Adipose tissue (tissue), 3 donors: ENCODE results near the gene DPRX. TPM values are rescaled to one million over a fixed set of nuclear protein-coding genes. Genes with fewer than 3 reads are reported as not detected.

Experiments used
- H3K27ac ChIP-seq: one replicate; pipeline ENCODE4 v1.5.1; 2013; ENCODE audit warnings: low read depth, low read length
- WGBS, 3 donors: extraction: QIAGEN DNeasy Blood & Tissue Kit; methylation state at CpG; one replicate each; pipeline ENCODE4 v1.1.7; 2013; 5-methylcytosine and 5-hydroxymethylcytosine counted together
- polyA plus RNA-seq, 3 donors: library from polyadenylated mRNA; stranded (reverse); fragments of 200-250 nt; gene quantifications; one replicate each; pipeline ENCODE4 v1.2.3, GENCODE V29; 2013
- donor health status: healthy with polysubstance abuse.
- donor health status: Bipolar disorder and iron deficiency.
- donor health status: healthy.

Gene DPRX
- polyA plus RNA-seq: under 1 TPM in 1 of 3 donors, not detected in 2; 0.12 TPM

GRCh38 chr19:53631949-53632407 is at the start of gene DPRX:
DPRX (plus strand) TSS chr19:53631999; CDS start chr19:53632107, 108 bp downstream.
- WGBS, 3 donors: 86 to 88% (median 87%) methylated on average over 17 of the region's 17 CpGs
- H3K27ac ChIP-seq: no peak within 1 kb of the TSS

- WGBS, 3 donors: 90 to 93% (median 93%) methylated on average over 3 of the region's 3 CpGs
Observed at GRCh38 chr19:53583181-53583580, 48.6 kb upstream of the DPRX start.

GRCh38 chr19:53586277-53586691 is 45.5 kb upstream of the DPRX start:
- WGBS, 3 donors: 85 to 93% (median 93%) methylated on average over 6 of the region's 6 CpGs
- no peak overlapping the region for H3K27ac ChIP-seq

More at GRCh38 chr19:53583181-53583580, 48.6 kb upstream of the DPRX start:
- no peak overlapping the region for H3K27ac ChIP-seq

DNA sequence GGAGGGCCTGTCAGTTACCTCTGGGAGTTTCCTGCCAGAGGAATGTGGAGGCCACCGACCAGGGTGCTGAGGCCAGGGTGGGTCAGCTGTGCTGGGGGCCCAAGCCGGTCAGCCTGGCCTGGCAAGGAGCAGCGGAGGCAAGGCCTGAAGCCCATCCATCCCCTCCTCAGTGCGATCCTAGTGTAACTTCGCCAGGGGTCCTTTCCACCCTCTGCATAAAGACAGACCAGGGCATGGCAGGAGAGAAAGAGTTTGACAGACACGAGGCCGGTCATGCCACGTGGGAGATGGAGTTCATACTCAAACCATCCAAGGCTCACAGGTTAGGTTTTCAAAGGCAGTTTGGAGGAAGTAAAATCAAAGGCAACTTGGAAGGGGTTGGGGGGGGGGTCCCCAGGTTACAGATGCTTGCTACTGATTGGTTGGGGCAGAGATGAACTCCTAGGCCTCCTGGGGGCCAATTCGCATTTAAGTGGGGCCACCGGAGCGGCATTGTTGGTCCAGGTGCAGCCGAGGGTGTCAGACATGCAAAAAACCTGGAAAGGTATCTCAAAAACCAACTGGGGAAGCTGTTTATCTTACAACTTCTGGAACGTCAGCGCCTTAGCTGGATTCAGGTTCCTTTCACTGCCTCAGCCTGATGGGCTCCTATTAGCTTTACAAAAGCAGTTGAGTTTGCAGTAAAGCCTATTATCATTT is 36.8 kb upstream of the DPRX start:
- 50 to 68% (median 66%) methylated on average over 14 of the region's 14 CpGs for WGBS, 3 donors
- no peak overlapping the region for H3K27ac ChIP-seq

- no peak overlapping the region for H3K27ac ChIP-seq
- 67 to 83% (median 81%) methylated on average over 9 of the region's 9 CpGs for WGBS, 3 donors
Observed at GRCh38 chr19:53595510-53595867, 36.3 kb upstream of the DPRX start.

- H3K27ac ChIP-seq: no peak overlapping the region
- WGBS, 3 donors: 76 to 84% (median 83%) methylated on average over 7 to 9 of the region's 9 CpGs
Observed at GRCh38 chr19:53596056-53596455, 35.7 kb upstream of the DPRX start.

DNA sequence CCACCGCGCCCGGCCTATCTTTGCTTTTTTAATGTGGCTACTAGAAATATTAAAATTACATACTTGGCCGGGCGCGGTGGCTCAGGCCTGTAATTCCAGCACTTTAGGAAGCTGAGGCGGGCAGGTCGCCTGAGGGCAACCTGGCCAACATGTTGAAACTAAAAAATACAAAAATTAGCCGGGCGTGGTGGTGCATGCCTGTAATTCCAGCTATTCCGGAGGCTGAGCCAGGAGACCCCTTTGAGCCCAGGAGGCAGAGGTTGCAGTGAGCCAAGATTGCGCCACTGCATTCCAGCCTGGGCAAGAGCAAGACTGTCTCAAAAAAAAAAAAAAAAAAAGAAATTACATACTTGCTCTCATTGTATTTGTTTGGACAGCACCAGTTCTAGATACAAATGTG is 34.8 kb upstream of the DPRX start:
- no peak overlapping the region for H3K27ac ChIP-seq
- WGBS, 3 donors: 79 to 90% (median 88%) methylated on average over 12 of the region's 12 CpGs

GRCh38 chr19:53598361-53598760 is 33.4 kb upstream of the DPRX start:
- no peak overlapping the region for H3K27ac ChIP-seq
- 48 to 74% (median 70%) methylated on average over 10 of the region's 10 CpGs for WGBS, 3 donors

DNA sequence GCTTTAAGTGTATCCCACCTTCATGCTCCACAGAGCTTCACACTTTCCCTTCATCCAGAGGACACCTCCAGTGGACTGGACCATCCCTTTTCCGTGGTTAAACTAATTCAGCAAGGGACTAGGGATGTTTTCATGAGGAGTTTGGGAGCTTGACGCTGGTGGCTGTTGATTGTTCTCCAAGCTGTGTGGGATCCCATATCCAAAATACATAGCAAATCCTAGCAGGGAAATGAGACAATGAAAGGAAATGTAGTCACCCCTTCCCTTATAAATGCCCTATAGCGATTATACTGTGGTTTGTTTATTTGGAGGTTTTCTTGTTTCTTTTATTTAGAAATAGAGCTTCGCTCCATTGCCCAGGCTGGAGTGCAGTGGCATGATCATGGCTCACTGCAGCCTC is 31.6 kb upstream of the DPRX start:
- H3K27ac ChIP-seq: no peak overlapping the region
- WGBS, 3 donors: 66 to 78% (median 72%) methylated on average over 4 of the region's 4 CpGs

DNA sequence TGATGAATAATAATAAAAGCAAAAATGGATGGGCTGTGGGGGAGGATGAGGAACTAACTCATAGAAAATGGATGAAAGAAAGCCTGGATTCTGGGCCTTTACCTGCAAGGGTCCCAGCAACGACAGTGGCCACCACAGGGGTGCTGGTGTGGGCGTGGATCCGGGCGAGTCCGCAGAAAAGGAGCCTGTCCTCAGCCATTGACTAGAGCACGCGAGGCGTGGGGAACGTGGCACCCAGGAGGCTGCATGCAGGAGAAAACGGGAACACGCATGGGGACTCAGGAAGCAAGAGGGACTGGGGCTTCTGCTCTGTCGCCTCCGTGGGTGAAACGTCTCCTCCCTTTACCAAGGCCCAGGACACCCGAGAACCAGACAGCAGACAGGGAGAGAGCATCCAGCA is 25.8 kb upstream of the DPRX start:
- WGBS, 3 donors: 81 to 90% (median 89%) methylated on average over 15 of the region's 15 CpGs
- H3K27ac ChIP-seq: no peak overlapping the region

DNA sequence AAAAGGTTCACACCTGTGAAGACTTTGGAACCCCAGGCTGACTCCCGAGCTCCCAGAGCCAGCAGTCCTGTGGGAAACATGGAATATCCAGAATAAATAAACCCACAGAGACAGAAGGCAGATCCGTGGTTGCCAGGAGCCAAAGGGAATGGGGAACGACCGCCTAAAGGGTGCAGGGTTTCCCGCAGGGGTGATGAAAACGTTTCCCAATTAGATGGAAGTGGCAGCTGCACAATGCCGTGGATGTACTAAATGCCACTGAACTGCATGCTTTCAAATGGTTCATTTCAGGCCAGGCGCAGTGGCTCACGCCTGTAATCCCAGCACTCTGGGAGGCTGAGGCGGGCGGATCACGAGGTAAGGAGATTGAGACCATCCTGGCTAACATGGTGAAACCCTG is 23.4 kb upstream of the DPRX start:
- no peak overlapping the region for H3K27ac ChIP-seq
- WGBS, 3 donors: 72 to 88% (median 87%) methylated on average over 12 of the region's 12 CpGs

GRCh38 chr19:53612762-53613526 is 18.9 kb upstream of the DPRX start:
- 45 to 71% (median 66%) methylated on average over 14 of the region's 14 CpGs for WGBS, 3 donors
- H3K27ac ChIP-seq: no peak overlapping the region

- WGBS, 3 donors: 36 to 46% (median 36%) methylated on average over 8 of the region's 8 CpGs
- H3K27ac ChIP-seq: no peak overlapping the region
Observed at GRCh38 chr19:53621885-53622740, 9.7 kb upstream of the DPRX start.

GRCh38 chr19:53624771-53625545 is 6.8 kb upstream of the DPRX start:
- WGBS, 3 donors: 57 to 65% (median 59%) methylated on average over 15 to 16 of the region's 16 CpGs
- no peak overlapping the region for H3K27ac ChIP-seq

DNA sequence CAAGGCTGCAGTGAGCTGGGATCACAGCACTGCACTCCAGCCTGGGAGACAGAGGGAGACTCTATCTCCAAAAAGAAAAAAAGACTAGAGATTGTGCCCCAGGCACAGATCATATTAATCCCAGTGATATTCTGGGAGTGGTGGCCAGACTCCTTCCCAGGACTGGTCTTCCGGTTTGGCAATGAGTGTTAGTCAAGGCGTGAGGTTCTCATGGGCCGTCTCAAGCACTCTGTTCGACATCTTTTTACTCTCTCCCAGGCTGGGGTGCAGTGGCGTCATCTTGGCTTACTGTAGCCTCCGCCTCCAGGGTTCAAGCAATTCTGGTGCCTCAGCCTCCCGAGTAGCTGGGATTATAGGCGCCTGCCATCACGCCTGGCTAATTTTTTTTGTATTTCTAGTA is 5.3 kb upstream of the DPRX start:
- 79 to 96% (median 89%) methylated on average over 9 of the region's 9 CpGs for WGBS, 3 donors
- H3K27ac ChIP-seq: no peak overlapping the region

GRCh38 chr19:53626976-53627375 is 4.8 kb upstream of the DPRX start:
- 64 to 80% (median 75%) methylated on average over 6 of the region's 6 CpGs for WGBS, 3 donors
- no peak overlapping the region for H3K27ac ChIP-seq

DNA sequence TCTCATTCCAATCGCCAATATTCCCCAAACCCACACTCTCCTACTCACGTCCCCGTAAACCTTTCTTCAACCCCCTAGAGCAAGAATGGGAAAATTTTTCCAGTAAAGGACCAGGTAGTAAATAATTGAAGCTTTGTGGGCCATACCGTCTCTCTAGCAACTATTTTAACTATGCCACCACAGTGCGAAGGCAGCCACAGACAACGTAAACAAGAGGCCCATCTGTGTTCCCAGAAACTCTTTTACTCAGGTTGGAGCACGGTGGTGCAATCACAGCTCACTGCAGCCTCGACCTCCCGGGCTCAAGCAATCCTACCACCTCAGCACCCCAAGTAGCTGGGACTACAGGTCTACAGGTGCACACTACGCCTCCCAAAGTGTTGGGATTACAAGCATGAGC is 3.0 kb downstream of the DPRX start:
- H3K27ac ChIP-seq: no peak overlapping the region
- WGBS, 3 donors: 52 to 72% (median 67%) methylated on average over 10 of the region's 10 CpGs

- no peak overlapping the region for H3K27ac ChIP-seq
- WGBS, 3 donors: 65 to 81% (median 81%) methylated on average over 7 of the region's 7 CpGs
Observed at GRCh38 chr19:53639471-53639870, 7.7 kb downstream of the DPRX start.
